ENCODE results near the gene ATP1A2. TPM values are rescaled to one million over a fixed set of nuclear protein-coding genes. Genes with fewer than 3 reads are reported as not detected.
A peak's percentile ranks its signal among the peaks of the same experiment; 100 is the strongest.

ATP1A2 gene
- total and polyA plus RNA-seq, 2 of the 8 experiments (the other 6 are each of a cell fraction or from before 2014, with no cell fraction given), result 39.7 to 40.8 TPM

DNA sequence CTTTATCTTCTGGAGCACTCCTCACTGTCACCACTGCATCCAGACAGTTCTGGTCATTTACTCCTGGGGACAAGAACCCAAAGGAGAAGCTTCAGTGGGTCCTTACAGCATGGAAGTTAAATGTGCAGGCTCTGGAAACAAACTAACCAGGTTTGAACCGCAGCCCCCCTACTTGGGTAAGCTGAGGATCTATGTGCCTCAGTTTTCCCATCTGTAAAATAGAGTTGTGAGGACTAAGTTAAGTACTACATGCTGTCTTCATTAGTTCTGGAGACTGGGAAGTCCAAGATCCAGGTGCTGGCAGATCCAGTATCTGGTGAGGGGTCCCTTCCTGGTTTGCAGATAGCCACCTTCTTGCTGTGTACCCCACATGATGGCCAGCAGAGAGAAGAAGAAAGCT, 8.0 kb upstream of the ATP1A2 start:
- Histone ChIP-seq H3K79me1 (ENCODE audit: low read depth, low read length) (no peaks in the 10 kb centered on the region), H3K27me3 (replicated peaks in 1 of 4; ENCODE audit: control insufficient read depth in 3 of 4, extremely low read depth in 1 of 4, insufficient read depth in 3 of 4, low read length in 3 of 4) (no peaks in the 10 kb centered on the region), H2BK20ac (ENCODE audit: low read length) (no peak overlapping the region), H3K23ac (ENCODE audit: insufficient read length) (no peak overlapping the region), H3K36me3 (ENCODE audit: control insufficient read depth in 2 of 4, insufficient read depth in 4 of 4, low read length in 3 of 4) (no peaks in the 10 kb centered on the region), H3K4me2 (ENCODE audit: insufficient read depth in 1 of 2, low read depth in 2 of 2, low read length in 2 of 2) (no peak overlapping the region), H3K23me2 (ENCODE audit: low read depth, low read length) (no peaks in the 10 kb centered on the region; the same call in 1 of the 2 replicates), H3K18ac (ENCODE audit: extremely low read depth, low read length) (no peak overlapping the region), H3K56ac (replicated peaks; ENCODE audit: insufficient read length, low read depth, low read length) (no peak overlapping the region), H3K4ac (replicated peaks; ENCODE audit: insufficient read length, low read depth, low read length) (no peak overlapping the region), H3K9ac (replicated peaks in 1 of 4; ENCODE audit: extremely low read depth in 1 of 4, low read depth in 3 of 4, low read length in 3 of 4) (no peak overlapping the region), H2AK5ac (ENCODE audit: low read depth, low read length) (no peak overlapping the region), H3K4me3 (ENCODE audit: extremely low read depth in 1 of 4, insufficient read depth in 2 of 4, low read depth in 3 of 4, low read length in 4 of 4) (no peak overlapping the region), H2BK120ac (replicated peaks; ENCODE audit: low read depth, low read length) (no peak overlapping the region), H4K8ac (ENCODE audit: extremely low read depth, insufficient read depth, low read length) (no peak overlapping the region; the same call in 1 of the 2 replicates), H2BK5ac (ENCODE audit: low read depth, low read length) (no peak overlapping the region), H2BK12ac (ENCODE audit: low read depth, low read length) (peak overlapping the region; percentile 1; the same call in 1 of the 2 replicates), H3K14ac (ENCODE audit: insufficient read length) (no peak overlapping the region), H4K91ac (replicated peaks; ENCODE audit: insufficient read length, low read length) (no peak overlapping the region), H3K79me2 (ENCODE audit: control insufficient read depth in 1 of 2, insufficient read depth in 2 of 2, low read length in 2 of 2) (no peaks in the 10 kb centered on the region), H3K9me3 (ENCODE audit: insufficient read depth in 2 of 2, low read depth in 1 of 2, low read length in 1 of 2) (no peaks in the 10 kb centered on the region), H4K5ac (ENCODE audit: insufficient read length, low read depth, low read length) (no peak overlapping the region), H4K20me1 (replicated peaks in 1 of 2; ENCODE audit: control insufficient read depth in 1 of 2, insufficient read depth in 2 of 2, low read length in 2 of 2) (no peaks in the 10 kb centered on the region), H3K4me1 (replicated peaks in 1 of 4; ENCODE audit: control insufficient read depth in 3 of 4, insufficient read depth in 4 of 4, low read length in 3 of 4) (peaks cover 6 to 29% (median 18%) of the 10 kb centered on the region in 4 experiments), H2BK15ac (ENCODE audit: low read length) (no peak overlapping the region; the same call in 1 of the 2 replicates), H3K27ac (ENCODE audit: low read depth, low read length) (no peak overlapping the region), H2AFZ (ENCODE audit: low read length) (no peak overlapping the region)
- CTCF ChIA-PET (ENCODE audit: partially characterized antibody), result interaction anchor here (0.9 to 9.3 kb wide), 13 partner anchors 10 to 184 kb away, joined by 3 to 141 read pairs (median 16); partner anchors contain the start of genes CASQ1 and IGSF8
- DNase-seq (ENCODE audit: low read depth in 1 of 2, low spot score in 2 of 2), result no peak
- FAIRE-seq, result no peak
- 100% methylated on average over 1 of the region's 1 CpG; no CpG with 5 or more reads in 1 of the 2 experiments for WGBS, 2 experiments (ENCODE audit: extremely low coverage in 1 of 2, insufficient coverage in 1 of 2, insufficient read length in 1 of 2, insufficient replicate concordance in 2 of 2, low coverage in 1 of 2, low lambda C conversion rate in 2 of 2, missing lambda C conversion rate in 1 of 2)
- POLR2A ChIA-PET (ENCODE audit: partially characterized antibody), result interaction anchor here (0.7 to 2.2 kb wide), 4 partner anchors 9 to 155 kb away, joined by 3 to 12 read pairs (median 8); partner anchors contain the start of genes DCAF8 and IGSF8
- TF ChIP-seq JUND (IDR thresholded peaks at IDR 0.05; ENCODE audit: low read length), result no peak
- no peak for TF ChIP-seq EP300 (IDR thresholded peaks at IDR 0.05; ENCODE audit: borderline replicate concordance in 1 of 2, low read depth in 2 of 2, low read length in 2 of 2)
